ENCODE data around the gene RALGAPA2.

RALGAPA2 gene

GRCh38 chr20:20712474-20713243, at the start of gene RALGAPA2:
Gene RALGAPA2 (minus strand): TSS chr20:20712644. CDS start chr20:20712480, 164 bp downstream.
- DNase-seq, result peak; percentile 94

DNA sequence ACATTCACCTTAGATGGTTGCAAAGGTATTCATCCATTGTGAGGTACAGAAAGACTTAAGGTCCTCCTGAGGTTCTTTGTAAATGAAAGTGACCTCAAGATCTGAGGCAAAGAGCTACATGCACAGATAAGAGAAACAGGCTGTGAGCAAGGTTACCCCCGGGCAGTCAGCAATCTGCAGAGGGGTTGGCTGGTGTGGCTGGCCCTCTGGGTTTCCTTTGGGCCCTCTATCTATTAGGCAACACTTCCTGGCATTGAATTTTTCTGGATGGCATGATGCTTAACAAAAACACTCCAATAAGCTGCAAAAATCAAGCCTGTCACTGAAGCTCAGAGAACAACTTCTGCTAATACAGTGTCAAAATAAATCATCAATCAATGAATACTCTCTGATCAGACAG, 48.9 kb upstream of the RALGAPA2 start:
- no peak for DNase-seq

DNA sequence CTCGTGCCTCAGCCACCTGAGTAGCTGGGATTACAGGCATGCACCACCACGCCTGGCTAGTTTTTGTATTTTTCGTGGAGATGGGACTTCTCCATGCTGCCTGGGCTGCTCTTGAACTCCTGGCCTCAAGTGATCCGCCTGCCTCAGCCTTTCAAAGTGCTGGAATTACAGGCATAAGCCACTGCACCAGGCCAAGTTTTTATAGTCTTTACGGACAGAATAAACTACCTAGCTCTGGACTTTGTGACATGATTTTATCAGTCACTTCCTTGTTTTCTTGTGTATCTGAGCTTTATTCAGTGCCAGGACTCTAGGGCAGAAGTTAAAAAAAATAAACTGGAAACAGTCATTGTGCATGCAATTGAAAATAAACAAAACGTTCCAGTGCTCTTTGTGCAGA, 46.7 kb upstream of the RALGAPA2 start:
- DNase-seq, result no peak

GRCh38 chr20:20755674-20756319, 43.4 kb upstream of the RALGAPA2 start:
- no peak for DNase-seq

DNA sequence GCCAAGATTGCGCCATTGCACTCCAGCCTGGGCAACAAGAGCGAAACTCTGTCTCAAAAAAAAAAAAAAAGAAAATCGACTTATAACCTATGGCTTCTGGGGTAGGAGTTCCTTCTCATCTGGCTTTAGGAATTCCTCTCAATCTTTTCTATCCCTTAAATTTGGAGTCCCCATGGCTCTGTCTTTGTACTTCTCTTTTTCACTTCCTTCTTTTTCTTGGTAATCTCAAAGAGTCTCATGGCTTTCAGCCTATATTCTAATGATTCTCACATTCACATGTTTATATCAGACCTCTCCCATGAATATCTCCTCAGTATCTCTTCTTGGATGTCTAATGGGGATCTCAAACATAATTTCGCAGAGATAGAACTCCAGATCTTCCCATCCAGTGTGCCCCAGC, 42.8 kb upstream of the RALGAPA2 start:
- DNase-seq, result no peak

GRCh38 chr20:20754714-20755113, 42.3 kb upstream of the RALGAPA2 start:
- no peak for DNase-seq

GRCh38 chr20:20752712-20753111, 40.3 kb upstream of the RALGAPA2 start:
- DNase-seq, result no peak

DNA sequence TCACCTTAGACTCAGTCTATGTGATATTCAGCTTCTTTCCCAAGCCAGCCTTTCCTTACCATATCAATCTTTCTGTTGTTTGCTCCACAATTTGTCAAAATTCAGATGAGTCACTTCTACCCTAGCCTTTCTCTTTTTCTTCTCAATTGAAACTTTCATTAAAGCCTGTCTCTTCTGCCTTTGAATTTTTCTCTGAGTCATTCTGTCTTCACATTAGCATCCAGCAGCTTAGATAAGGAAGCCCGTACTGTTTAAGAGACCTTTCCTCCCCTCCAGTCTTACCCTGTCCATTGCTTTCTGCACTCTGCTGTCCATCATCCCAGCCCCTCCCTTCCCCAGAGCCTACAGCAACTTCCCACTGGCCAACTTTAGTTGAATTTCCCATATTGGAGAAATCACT, 34.9 kb upstream of the RALGAPA2 start:
- DNase-seq, result no peak

- no peak for DNase-seq
Observed at GRCh38 chr20:20744170-20744725, 31.8 kb upstream of the RALGAPA2 start.

- DNase-seq, result no peak
Observed at GRCh38 chr20:20743511-20744169, 31.2 kb upstream of the RALGAPA2 start.

GRCh38 chr20:20741087-20742045, 28.9 kb upstream of the RALGAPA2 start:
- DNase-seq, result no peak

GRCh38 chr20:20740541-20740940, 28.1 kb upstream of the RALGAPA2 start:
- DNase-seq, result no peak

DNA sequence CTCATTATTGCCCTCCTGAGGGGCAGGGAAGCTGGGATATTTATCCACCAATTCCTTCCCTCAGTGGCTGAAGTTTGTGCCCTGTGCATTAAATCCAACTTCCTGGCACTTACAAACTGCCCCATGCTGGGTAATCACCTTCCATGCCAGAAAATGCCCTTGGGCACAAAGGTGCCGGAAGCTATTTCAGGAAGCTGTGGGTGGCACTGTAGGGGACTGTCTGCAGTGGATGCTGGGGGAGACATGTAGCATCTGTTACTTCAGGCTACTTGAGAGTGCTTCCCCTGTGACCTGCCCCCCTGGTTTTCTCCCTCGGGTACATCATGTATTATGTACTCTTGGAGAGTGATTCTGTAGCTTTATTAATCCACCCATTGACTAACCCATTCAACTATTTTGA, 24.7 kb upstream of the RALGAPA2 start:
- no peak for DNase-seq

- no peak for DNase-seq
Observed at GRCh38 chr20:20736303-20736702, 23.9 kb upstream of the RALGAPA2 start.

DNA sequence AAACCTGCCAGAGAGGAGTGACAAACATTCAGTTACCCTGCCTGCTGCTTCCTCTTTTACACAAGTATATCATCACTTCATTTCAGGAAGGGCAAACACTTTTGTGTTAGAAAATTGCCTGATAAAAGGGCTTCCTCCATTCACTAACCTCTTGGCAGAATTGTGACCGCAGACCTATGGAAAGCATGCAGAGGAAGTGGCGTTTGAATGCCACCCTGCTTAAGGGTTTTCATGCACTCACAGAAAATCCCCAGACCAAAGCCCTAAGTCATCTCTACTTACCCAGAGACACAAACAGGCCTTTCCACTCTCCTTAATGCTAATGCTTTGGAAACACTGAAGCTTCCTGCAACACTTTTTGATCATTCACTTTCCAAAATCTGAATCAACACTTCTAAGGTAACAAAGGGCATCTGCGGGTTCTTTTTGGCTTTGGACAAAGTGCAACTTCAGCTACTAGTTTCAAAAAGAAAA, 22.1 kb upstream of the RALGAPA2 start:
- no peak for DNase-seq

DNA sequence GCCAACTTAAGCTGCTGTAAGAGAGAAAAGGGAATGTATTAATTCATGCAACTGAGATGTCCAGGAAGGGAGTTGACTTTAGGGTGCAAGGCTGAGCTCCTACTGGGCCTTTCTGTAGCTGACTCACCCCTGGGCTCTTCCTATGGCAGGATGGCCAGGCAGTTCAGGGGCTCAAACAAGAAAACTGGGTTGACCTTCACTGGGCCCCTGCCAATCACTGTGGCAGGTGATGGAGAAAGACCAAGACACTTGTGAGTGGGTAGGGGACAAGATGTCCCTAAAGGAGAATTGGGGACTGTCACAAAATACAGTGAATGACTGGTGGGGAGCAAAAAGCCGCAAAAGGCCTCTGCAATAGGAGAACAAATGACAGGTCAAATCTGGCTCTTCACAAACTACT, 21.5 kb upstream of the RALGAPA2 start:
- no peak for DNase-seq

- no peak for DNase-seq
Observed at GRCh38 chr20:20732641-20733040, 20.2 kb upstream of the RALGAPA2 start.

GRCh38 chr20:20731945-20732296, 19.5 kb upstream of the RALGAPA2 start:
- no peak for DNase-seq

GRCh38 chr20:20731000-20731944, 18.8 kb upstream of the RALGAPA2 start:
- no peak for DNase-seq

DNA sequence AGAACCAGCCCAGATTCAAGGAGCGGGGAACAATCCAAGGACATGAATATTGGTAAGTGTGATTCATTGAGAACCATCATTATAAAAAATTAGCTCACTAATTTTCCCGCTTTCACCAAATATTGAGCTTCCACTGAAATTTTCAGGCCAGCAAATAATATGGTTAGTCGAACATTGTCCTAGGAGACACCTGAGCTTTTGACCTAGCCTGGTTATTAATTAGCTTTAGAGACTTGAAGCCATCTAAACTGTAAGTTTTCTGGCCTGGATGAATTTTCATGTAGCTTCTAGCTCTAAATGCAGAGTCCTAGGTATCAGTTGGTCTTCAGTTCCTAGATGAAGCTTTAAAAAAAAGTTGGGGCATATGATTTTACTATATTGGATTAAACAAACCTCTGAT, 17.1 kb upstream of the RALGAPA2 start:
- DNase-seq, result no peak

- no peak for DNase-seq
Observed at GRCh38 chr20:20721489-20721888, 9.0 kb upstream of the RALGAPA2 start.

All from NCI-H1694 (cell line).